ENCODE measurements around the gene PHLDB2. TPM values are rescaled to one million over a fixed set of nuclear protein-coding genes. Genes with fewer than 3 reads are reported as not detected.

PHLDB2 gene
- total RNA-seq, 1 experiment from 2014 or later, result 60.5 TPM

DNA sequence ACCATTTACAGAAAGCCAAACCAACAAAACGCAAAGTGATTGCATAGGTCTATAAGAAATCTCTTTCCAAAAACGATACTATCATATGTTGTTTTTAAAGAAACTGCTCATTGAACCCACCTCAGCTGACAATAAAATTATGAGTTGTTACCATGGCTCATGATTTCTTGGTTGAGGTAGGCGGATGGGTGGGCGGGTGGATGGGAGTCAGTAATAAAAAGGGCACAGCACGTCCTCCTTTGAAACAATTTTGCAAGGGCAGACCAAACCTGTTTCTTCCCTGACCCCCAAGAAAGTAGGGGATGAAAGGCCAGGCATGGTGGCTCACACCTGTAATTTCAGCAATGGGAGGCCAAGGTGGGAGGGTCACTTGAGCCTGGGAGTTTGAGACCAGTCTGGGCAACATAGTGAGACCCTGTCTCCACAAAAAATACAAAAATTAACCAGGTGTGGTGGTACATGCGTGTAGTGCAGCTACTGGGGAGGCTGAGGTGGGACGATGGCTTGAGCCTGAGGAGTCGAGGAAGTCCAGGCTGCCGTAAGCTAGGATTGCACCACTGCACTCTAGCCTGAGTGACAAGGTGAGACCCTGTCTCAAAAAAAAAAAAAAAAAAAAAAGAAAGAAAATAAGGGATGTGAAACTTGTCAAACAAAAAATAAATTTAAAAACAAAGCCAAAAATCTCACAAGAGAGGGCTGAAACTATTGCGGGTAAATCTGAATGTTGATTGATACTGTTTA is 121.8 kb downstream of the PHLDB2 start:
- Histone ChIP-seq H3K36me3 (ENCODE audit: control insufficient read depth, insufficient read depth, low read length) (no peaks in the 10 kb centered on the region; the same call in 1 of the 2 replicates), H3K4me1 (no peaks in the 10 kb centered on the region; the same call in 1 of the 2 replicates), H3K9me3 (no peaks in the 10 kb centered on the region), H3K27me3 (replicated peaks; ENCODE audit: control insufficient read depth, insufficient read depth, low read length) (no peaks in the 10 kb centered on the region), H3K4me3 (ENCODE audit: low read depth, low read length) (no peak overlapping the region)
- H3K36me3 Mint-ChIP-seq (ENCODE audit: insufficient read depth, unreplicated experiment), result peaks cover 7% of the 10 kb centered on the region
- TF ChIP-seq, protein P1, sequence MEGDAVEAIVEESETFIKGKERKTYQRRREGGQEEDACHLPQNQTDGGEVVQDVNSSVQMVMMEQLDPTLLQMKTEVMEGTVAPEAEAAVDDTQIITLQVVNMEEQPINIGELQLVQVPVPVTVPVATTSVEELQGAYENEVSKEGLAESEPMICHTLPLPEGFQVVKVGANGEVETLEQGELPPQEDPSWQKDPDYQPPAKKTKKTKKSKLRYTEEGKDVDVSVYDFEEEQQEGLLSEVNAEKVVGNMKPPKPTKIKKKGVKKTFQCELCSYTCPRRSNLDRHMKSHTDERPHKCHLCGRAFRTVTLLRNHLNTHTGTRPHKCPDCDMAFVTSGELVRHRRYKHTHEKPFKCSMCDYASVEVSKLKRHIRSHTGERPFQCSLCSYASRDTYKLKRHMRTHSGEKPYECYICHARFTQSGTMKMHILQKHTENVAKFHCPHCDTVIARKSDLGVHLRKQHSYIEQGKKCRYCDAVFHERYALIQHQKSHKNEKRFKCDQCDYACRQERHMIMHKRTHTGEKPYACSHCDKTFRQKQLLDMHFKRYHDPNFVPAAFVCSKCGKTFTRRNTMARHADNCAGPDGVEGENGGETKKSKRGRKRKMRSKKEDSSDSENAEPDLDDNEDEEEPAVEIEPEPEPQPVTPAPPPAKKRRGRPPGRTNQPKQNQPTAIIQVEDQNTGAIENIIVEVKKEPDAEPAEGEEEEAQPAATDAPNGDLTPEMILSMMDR (IDR thresholded peaks at IDR 0.05; ENCODE audit: insufficient read depth in 1 of 2, low read depth in 1 of 2, low read length in 1 of 2, severe bottlenecking in 1 of 2, unreplicated experiment in 1 of 2), result no peak
- DNase-seq, result no peak
- CTCF ChIA-PET, result interaction anchor here (0.8 kb wide), 1 partner anchor 63 kb away, joined by 4 read pairs; no protein-coding TSS in a partner anchor
- no peaks in the 10 kb centered on the region for H3K9me3 Mint-ChIP-seq (ENCODE audit: unreplicated experiment)
- H3K27me3 Mint-ChIP-seq (ENCODE audit: insufficient read depth, unreplicated experiment), result no peaks in the 10 kb centered on the region
- peaks cover 7% of the 10 kb centered on the region for H3K4me1 Mint-ChIP-seq (ENCODE audit: low read depth, unreplicated experiment)
- no peak overlapping the region for H3K27ac Mint-ChIP-seq (ENCODE audit: unreplicated experiment)
- no TSS peak for BruUV-seq (replicated peaks)
- intact Hi-C loops (cut with micrococcal nuclease; ENCODE audit: unreplicated experiment), result no loop called here
- POLR2A ChIA-PET, result no interaction called here
- no peak overlapping the region for H3K4me3 Mint-ChIP-seq (ENCODE audit: unreplicated experiment)

DNA sequence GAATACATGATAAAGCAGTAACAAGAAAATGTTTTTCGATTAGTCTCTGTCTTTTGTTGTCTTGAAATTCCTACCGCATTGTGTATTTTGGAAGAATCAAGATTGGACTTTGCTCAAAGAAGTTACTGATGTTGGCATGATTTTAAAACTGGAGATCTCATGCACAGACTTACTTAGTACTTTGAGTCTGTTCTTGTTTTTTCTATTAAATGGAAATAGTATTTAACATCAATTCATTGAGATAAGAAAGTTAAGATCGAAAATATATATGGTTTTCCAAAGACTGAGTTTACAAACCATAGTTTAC is 122.3 kb downstream of the PHLDB2 start:
- Histone ChIP-seq H3K4me1 (no peaks in the 10 kb centered on the region; the same call in 1 of the 2 replicates), H3K27me3 (replicated peaks; ENCODE audit: control insufficient read depth, insufficient read depth, low read length) (no peaks in the 10 kb centered on the region), H3K4me3 (ENCODE audit: low read depth, low read length) (no peak overlapping the region), H3K36me3 (ENCODE audit: control insufficient read depth, insufficient read depth, low read length) (no peaks in the 10 kb centered on the region; the same call in 1 of the 2 replicates), H3K9me3 (no peaks in the 10 kb centered on the region)
- H3K27ac Mint-ChIP-seq (ENCODE audit: unreplicated experiment), result no peak overlapping the region
- no TSS peak for BruUV-seq (replicated peaks)
- ChIA-PET POLR2A (no interaction called here), CTCF (interaction anchor here (0.8 kb wide), 1 partner anchor 62 kb away, joined by 4 read pairs; no protein-coding TSS in a partner anchor)
- TF ChIP-seq, protein P1 (IDR thresholded peaks at IDR 0.05; ENCODE audit: insufficient read depth in 1 of 2, low read depth in 1 of 2, low read length in 1 of 2, severe bottlenecking in 1 of 2, unreplicated experiment in 1 of 2), result no peak
- peaks cover 12% of the 10 kb centered on the region for H3K36me3 Mint-ChIP-seq (ENCODE audit: insufficient read depth, unreplicated experiment)
- peaks cover 7% of the 10 kb centered on the region for H3K4me1 Mint-ChIP-seq (ENCODE audit: low read depth, unreplicated experiment)
- intact Hi-C loops (cut with micrococcal nuclease; ENCODE audit: unreplicated experiment), result no loop called here
- H3K4me3 Mint-ChIP-seq (ENCODE audit: unreplicated experiment), result no peak overlapping the region
- H3K27me3 Mint-ChIP-seq (ENCODE audit: insufficient read depth, unreplicated experiment), result no peaks in the 10 kb centered on the region
- no peaks in the 10 kb centered on the region for H3K9me3 Mint-ChIP-seq (ENCODE audit: unreplicated experiment)
- DNase-seq, result no peak

DNA sequence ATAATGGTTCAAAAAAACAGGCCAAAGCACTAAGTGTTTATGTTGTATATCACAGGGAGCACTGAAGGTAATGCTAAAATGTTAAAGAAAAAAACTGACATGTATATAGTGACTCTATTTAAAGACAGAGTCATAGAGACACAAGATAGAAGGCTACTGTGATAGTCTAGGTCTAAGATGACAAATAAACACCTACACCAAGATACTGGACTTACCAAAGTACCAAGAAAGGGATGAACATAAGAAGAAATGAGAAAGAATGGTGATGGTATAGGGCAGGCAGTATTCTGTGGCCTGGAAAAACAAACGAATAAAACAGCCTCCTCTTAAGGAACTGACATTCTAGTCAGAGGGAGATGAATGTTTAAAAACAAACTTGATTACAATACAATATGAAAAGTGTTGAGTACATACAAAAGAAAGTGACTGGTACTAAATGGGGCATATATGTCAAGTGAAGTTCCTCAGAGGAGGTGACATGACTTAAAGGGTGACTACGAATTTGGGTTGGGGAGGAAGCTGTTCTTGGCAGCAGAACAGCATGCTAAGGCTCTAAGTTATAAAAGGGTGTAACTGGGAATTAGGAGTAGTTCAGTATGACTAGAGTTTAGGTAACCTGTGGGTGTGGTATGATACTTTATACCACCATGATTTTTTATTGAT is 125.7 kb downstream of the PHLDB2 start:
- Histone ChIP-seq H3K36me3 (ENCODE audit: control insufficient read depth, insufficient read depth, low read length) (no peaks in the 10 kb centered on the region; the same call in 1 of the 2 replicates), H3K9me3 (no peaks in the 10 kb centered on the region), H3K4me1 (no peaks in the 10 kb centered on the region; the same call in 1 of the 2 replicates), H3K27me3 (replicated peaks; ENCODE audit: control insufficient read depth, insufficient read depth, low read length) (no peaks in the 10 kb centered on the region), H3K4me3 (ENCODE audit: low read depth, low read length) (no peak overlapping the region)
- POLR2A ChIA-PET, result no interaction called here
- H3K4me1 Mint-ChIP-seq (ENCODE audit: low read depth, unreplicated experiment), result peaks cover 2% of the 10 kb centered on the region
- DNase-seq, result no peak
- H3K27me3 Mint-ChIP-seq (ENCODE audit: insufficient read depth, unreplicated experiment), result no peaks in the 10 kb centered on the region
- intact Hi-C loops (cut with micrococcal nuclease; ENCODE audit: unreplicated experiment), result loop anchor here (5.0 kb wide), 1 partner anchor 108 kb away; no protein-coding TSS in a partner anchor
- peaks cover 40% of the 10 kb centered on the region for H3K36me3 Mint-ChIP-seq (ENCODE audit: insufficient read depth, unreplicated experiment)
- no TSS peak for BruUV-seq (replicated peaks)
- H3K9me3 Mint-ChIP-seq (ENCODE audit: unreplicated experiment), result no peaks in the 10 kb centered on the region
- no peak overlapping the region for H3K27ac Mint-ChIP-seq (ENCODE audit: unreplicated experiment)
- CTCF ChIA-PET, result interaction anchor here (1.3 kb wide), 1 partner anchor 29 kb away, joined by 3 read pairs; no protein-coding TSS in a partner anchor
- TF ChIP-seq, protein P1 (IDR thresholded peaks at IDR 0.05; ENCODE audit: insufficient read depth in 1 of 2, low read depth in 1 of 2, low read length in 1 of 2, severe bottlenecking in 1 of 2, unreplicated experiment in 1 of 2), result no peak
- no peak overlapping the region for H3K4me3 Mint-ChIP-seq (ENCODE audit: unreplicated experiment)

Data from Caco-2 (cell line).